Loucy (cell line): ENCODE data around the gene ELMO1.

Source experiments
- H2AFZ ChIP-seq: fragments of 200-600 bp; sonication (generic); 2 replicates; pipeline ENCODE4 v1.6.0; 2016; ENCODE audit warnings: antibody characterized with exemption, mild to moderate bottlenecking, low read length, moderate library complexity
- H3F3A ChIP-seq: fragments of 200-600 bp; 2 replicates; pipeline ENCODE4 v1.6.0; 2016; ENCODE audit warnings: antibody characterized with exemption, low read depth, mild to moderate bottlenecking
- H3K27me3 ChIP-seq: fragments of 200-600 bp; sonication (generic); 2 replicates; pipeline ENCODE4 v1.6.1; 2014; ENCODE audit warnings: low read length, mild to moderate bottlenecking; ENCODE audit not compliant: insufficient read depth, poor library complexity, severe bottlenecking
- H3K36me3 ChIP-seq: fragments of 200-600 bp; sonication (generic); 2 replicates; pipeline ENCODE4 v1.6.1; 2016; ENCODE audit warnings: low read length; ENCODE audit not compliant: insufficient read depth
- H3K4me1 ChIP-seq: fragments of 200-600 bp; sonication (generic); 2 replicates; pipeline ENCODE4 v1.5.1; 2014; ENCODE audit warnings: low read length, mild to moderate bottlenecking; ENCODE audit not compliant: insufficient read depth, poor library complexity, severe bottlenecking
- H3K4me2 ChIP-seq: fragments of 200-600 bp; sonication (generic); 2 replicates; pipeline ENCODE4 v1.6.0; 2014; ENCODE audit warnings: antibody characterized with exemption, low read length, low read depth, mild to moderate bottlenecking; ENCODE audit not compliant: poor library complexity, severe bottlenecking
- H3K4me3 ChIP-seq: fragments of 200-600 bp; sonication (generic); 2 replicates; pipeline ENCODE4 v1.5.1; 2014; ENCODE audit warnings: low read length, mild to moderate bottlenecking, mixed read lengths; ENCODE audit not compliant: poor library complexity, severe bottlenecking
- H3K79me2 ChIP-seq: fragments of 200-600 bp; sonication (generic); 2 replicates; pipeline ENCODE4 v1.6.1; 2014; ENCODE audit warnings: low read length; ENCODE audit not compliant: insufficient read depth
- H3K9ac ChIP-seq: fragments of 200-600 bp; sonication (generic); 2 replicates; pipeline ENCODE4 v1.6.0; 2014; ENCODE audit warnings: mild to moderate bottlenecking, low read depth, low read length, moderate library complexity; ENCODE audit not compliant: poor library complexity, severe bottlenecking
- H3K9me2 ChIP-seq: fragments of 200-600 bp; sonication (generic); replicated peaks from 2 replicates; pipeline ENCODE4 v1.6.1; 2016; ENCODE audit warnings: low read depth, low read length, mixed read lengths
- H3K9me3 ChIP-seq: fragments of 200-600 bp; sonication (generic); 2 replicates; pipeline ENCODE4 v1.6.1; 2014; ENCODE audit warnings: mild to moderate bottlenecking, antibody characterized with exemption, low read length, low read depth; ENCODE audit not compliant: insufficient read depth
- H4K20me1 ChIP-seq: fragments of 200-600 bp; sonication (generic); 2 replicates; pipeline ENCODE4 v1.6.0; 2014; ENCODE audit warnings: antibody characterized with exemption, low read length, mild to moderate bottlenecking; ENCODE audit not compliant: insufficient read depth, poor library complexity, severe bottlenecking
- EZH2phosphoT487 ChIP-seq: fragments of 200-600 bp; IDR thresholded peaks from 2 replicates; pipeline ENCODE4 v1.6.1; 2018; ENCODE audit warnings: antibody characterized with exemption, mild to moderate bottlenecking, moderate library complexity, borderline replicate concordance
- TF ChIP-seq, protein P1 (sequence below): fragments of 200-600 bp; sonication (generic); conservative IDR thresholded peaks from 2 replicates; pipeline ENCODE4 v1.5.1; 2014; ENCODE audit warnings: mild to moderate bottlenecking, antibody characterized with exemption, low read length

ELMO1 gene

DNA sequence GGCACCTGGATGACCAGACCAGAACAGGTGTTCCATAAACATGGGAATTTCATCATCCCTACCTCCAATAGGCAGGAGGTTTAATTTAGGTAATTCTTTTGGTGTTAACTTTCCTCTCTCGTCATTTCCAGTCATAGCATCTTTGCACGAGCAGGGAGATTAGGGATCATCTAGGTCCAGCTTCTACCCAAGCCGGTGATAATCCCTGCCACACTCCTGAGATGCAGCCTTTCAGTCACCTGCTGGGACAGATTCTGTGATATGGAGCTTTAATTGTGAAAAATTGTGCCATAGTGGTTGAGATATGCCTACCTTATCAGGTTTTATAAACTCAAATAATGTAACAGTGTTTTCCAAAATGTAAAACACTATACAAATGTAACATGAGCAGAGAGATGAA is 532.5 kb downstream of the ELMO1 start:
- TF ChIP-seq EZH2phosphoT487, result no peak
- TF ChIP-seq, protein P1, sequence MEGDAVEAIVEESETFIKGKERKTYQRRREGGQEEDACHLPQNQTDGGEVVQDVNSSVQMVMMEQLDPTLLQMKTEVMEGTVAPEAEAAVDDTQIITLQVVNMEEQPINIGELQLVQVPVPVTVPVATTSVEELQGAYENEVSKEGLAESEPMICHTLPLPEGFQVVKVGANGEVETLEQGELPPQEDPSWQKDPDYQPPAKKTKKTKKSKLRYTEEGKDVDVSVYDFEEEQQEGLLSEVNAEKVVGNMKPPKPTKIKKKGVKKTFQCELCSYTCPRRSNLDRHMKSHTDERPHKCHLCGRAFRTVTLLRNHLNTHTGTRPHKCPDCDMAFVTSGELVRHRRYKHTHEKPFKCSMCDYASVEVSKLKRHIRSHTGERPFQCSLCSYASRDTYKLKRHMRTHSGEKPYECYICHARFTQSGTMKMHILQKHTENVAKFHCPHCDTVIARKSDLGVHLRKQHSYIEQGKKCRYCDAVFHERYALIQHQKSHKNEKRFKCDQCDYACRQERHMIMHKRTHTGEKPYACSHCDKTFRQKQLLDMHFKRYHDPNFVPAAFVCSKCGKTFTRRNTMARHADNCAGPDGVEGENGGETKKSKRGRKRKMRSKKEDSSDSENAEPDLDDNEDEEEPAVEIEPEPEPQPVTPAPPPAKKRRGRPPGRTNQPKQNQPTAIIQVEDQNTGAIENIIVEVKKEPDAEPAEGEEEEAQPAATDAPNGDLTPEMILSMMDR, result no peak
- Histone ChIP-seq H3K4me3 (no peak overlapping the region), H3K4me1 (no peaks in the 10 kb centered on the region), H3K36me3 (peaks cover 10% of the 10 kb centered on the region; the same call in 1 of the 2 replicates), H3K9me3 (no peaks in the 10 kb centered on the region), H4K20me1 (no peaks in the 10 kb centered on the region), H2AFZ (no peak overlapping the region), H3K79me2 (no peaks in the 10 kb centered on the region), H3K9ac (no peak overlapping the region), H3F3A (no peaks in the 10 kb centered on the region), H3K9me2 (no peaks in the 10 kb centered on the region), H3K4me2 (no peak overlapping the region), H3K27me3 (no peaks in the 10 kb centered on the region)

DNA sequence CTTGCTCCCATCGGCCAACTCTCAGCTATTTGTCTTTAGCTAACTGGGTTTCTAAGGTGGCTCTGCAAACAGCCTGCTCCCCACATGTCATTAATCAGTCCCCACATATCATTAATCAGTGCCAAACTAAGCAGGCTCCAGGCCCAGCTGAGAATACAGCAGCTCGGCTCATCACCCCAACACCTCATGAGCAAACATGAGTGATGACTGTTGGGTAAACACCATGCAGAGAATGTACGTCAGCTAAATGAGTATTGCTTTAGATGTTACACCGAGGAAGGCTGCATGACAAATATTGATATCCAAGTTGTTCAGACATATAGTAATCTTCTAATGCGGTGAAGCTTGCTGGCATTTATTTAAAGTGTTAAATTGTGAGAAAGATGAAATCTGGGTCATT is 536.9 kb downstream of the ELMO1 start:
- no peak overlapping the region for H2AFZ ChIP-seq

DNA sequence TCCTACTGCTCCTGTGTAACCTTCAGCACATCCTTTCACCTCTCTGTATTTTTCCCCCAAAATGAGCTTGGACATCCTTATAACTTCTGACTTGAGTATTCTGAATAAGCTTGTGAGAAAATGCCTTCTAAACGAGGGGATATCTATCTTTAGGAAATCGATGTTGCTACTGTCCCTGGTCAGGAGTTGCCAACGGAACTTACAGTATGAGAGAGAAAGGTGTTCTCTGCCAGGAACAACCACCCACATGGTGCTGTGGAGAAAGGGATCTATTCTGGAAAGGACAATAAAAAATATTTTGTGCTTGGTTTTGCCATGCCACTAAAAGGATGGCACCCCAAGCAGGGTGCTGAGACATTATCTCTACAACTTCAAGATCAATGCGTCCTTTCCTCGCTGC is 537.8 kb downstream of the ELMO1 start:
- no peaks in the 10 kb centered on the region for H3K27me3 ChIP-seq
- no peaks in the 10 kb centered on the region for H3K9me3 ChIP-seq
- H2AFZ ChIP-seq, result no peak overlapping the region
- TF ChIP-seq, protein P1, result no peak
- no peak for TF ChIP-seq EZH2phosphoT487
- no peaks in the 10 kb centered on the region for H3K79me2 ChIP-seq
- H3K4me3 ChIP-seq, result no peak overlapping the region
- peaks cover 4% of the 10 kb centered on the region for H3K4me1 ChIP-seq
- H4K20me1 ChIP-seq, result no peaks in the 10 kb centered on the region
- no peaks in the 10 kb centered on the region for H3F3A ChIP-seq
- no peaks in the 10 kb centered on the region for H3K9me2 ChIP-seq
- no peak overlapping the region for H3K9ac ChIP-seq
- peaks cover 20% of the 10 kb centered on the region; the same call in 1 of the 2 replicates for H3K36me3 ChIP-seq
- no peak overlapping the region for H3K4me2 ChIP-seq

More for the DNA sequence above, 536.9 kb downstream of the ELMO1 start:
- no peaks in the 10 kb centered on the region for H3K9me2 ChIP-seq
- H4K20me1 ChIP-seq, result no peaks in the 10 kb centered on the region
- no peaks in the 10 kb centered on the region for H3K9me3 ChIP-seq
- no peaks in the 10 kb centered on the region for H3K4me1 ChIP-seq
- no peaks in the 10 kb centered on the region for H3K79me2 ChIP-seq
- TF ChIP-seq EZH2phosphoT487, result no peak
- TF ChIP-seq, protein P1, result no peak
- H3K9ac ChIP-seq, result no peak overlapping the region
- H3K27me3 ChIP-seq, result no peaks in the 10 kb centered on the region
- no peaks in the 10 kb centered on the region for H3F3A ChIP-seq
- H3K4me3 ChIP-seq, result no peak overlapping the region
- no peak overlapping the region for H3K4me2 ChIP-seq
- H3K36me3 ChIP-seq, result peaks cover 24% of the 10 kb centered on the region; the same call in 1 of the 2 replicates
